PFSK-1 (cell line): ENCODE results near the gene KLHL22.

Source experiments
- FOXP2 ChIP-seq: optimal IDR thresholded peaks from 2 replicates; pipeline ENCODE3; 2011; ENCODE audit warnings: borderline replicate concordance, control low read depth, inconsistent platforms; ENCODE audit not compliant: insufficient read depth; ENCODE audit errors: extremely low read length, extremely low read depth
- POLR2AphosphoS5 ChIP-seq: IDR thresholded peaks from 2 replicates; pipeline ENCODE4 v1.6.1; 2012; ENCODE audit warnings: low read depth, mild to moderate bottlenecking, control low read depth, low read length, moderate library complexity
- REST ChIP-seq, 2 experiments: IDR thresholded peaks; 2 replicates each; pipeline versions ENCODE4 v1.6.1 to v1.8.0; 2011 to 2012; ENCODE audit warnings: low read depth in 2 of 2, low read length in 2 of 2, control low read depth in 1 of 2, inconsistent platforms in 1 of 2, mild to moderate bottlenecking in 1 of 2, moderate library complexity in 1 of 2; ENCODE audit not compliant: insufficient read depth in 1 of 2
- TAF1 ChIP-seq: IDR thresholded peaks from 2 replicates; pipeline ENCODE4 v1.6.1; 2012; ENCODE audit warnings: low read length, control low read depth, borderline replicate concordance; ENCODE audit not compliant: insufficient read depth

DNA sequence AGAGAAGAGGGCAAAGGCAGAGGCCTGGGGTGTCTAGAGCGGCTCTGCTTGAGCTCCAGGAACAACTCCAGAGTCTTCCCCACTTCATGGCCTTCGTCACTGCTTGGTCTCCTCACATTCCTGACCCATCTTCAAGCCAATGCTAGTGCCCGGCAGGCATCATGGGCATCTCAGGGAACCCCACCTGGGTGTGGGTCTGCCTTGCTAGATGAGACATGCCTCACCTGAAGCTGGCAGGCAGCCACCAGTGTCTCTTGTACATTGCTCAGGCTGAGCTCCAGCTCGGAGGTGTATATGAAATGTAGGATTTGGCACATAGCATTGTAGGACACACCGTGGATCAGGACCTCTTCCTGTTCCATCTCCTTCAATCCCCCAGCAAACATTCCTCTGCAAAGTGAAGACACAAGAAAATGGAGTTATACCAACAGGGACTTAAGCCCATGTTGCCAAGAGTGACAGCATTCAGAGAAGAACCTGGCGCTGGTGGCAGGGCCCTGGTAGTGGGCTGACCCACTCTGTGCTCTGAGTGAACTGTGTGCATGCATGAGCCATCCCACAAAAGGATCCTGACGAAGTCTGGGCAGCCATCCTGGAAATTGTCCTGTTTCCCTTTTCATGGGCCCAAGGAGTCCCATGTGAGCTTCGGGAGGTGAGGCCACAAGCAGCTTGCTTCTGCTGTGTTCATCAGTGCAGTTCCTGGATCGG, 24.3 kb downstream of the KLHL22 start:
- TF ChIP-seq POLR2AphosphoS5 (no peak), REST (IDR thresholded peaks at IDR 0.05; ENCODE audit: insufficient read depth in 1 of 2, low read depth in 2 of 2, low read length in 2 of 2) (no peak), FOXP2 (no peak), TAF1 (no peak)
